Activated T-cell treated with anti-CD3 and anti-CD28 coated beads for 24 hours (primary cell): ENCODE data around the gene ACOT12.

Experiments used
- DNase-seq: peaks from one replicate; pipeline ENCODE4 v3.0.0-alpha.2; 2020; ENCODE audit warnings: low read depth

Gene ACOT12

DNA sequence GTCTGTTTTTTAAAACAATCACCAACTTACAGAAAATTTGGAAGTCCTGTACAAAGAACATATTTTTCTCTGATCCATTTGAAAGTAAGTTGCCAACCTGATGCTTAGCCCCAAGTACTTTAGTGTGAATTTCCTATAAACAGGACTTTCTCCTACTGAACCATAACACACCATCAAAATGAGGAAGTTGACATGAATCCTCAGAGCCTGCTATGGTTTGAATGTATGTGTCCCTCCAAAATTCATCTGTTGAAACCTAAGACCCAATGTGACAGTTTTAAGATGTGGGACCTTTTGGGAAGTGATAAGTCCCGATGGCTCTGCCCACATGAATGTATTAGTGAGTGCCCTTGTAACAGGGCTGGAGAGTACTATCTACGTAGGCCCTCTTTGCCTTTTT is 6.4 kb upstream of the ACOT12 start:
- no peak for DNase-seq

- DNase-seq = no peak
These were observed 4.8 kb upstream of the ACOT12 start for GRCh38 chr5:81398741-81399140.

DNA sequence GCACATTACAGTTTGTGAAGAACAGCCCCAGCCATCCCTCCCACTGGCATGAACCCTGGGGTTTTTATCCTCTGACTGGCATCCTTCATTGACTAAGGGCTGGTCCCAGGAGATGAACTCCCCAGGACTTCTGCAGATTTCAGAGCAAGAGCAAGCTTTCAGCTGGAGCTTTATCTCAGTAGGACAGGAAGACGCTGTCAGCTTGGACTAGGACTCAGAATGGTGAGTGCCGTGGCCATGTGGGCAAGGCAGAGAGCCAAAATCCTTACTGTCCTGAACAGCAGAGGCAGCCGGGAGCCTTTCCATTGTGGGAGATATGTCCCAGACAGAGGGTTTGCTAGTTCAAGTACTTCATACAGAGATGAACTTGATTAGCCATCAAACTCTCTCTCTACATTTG is 3.2 kb upstream of the ACOT12 start:
- DNase-seq = no peak

DNA sequence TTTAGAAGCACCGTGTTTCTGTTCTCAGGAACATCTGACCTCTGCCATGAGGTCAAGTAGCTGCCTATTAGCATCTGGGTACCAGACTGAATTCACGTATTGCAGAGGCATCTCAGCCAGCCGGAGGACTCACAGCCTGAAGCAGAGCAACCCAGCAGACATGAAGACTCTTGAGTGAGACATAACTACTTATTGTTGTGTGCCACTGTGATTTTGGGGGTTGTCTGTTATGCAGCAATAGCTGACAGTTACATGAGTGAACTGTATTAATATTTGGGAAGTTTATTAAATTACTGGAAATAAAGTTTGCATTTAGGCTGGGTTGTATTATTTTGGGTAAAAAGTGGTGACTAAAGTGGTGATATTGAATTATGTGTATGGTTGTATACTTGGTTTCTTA is 1.3 kb upstream of the ACOT12 start:
- DNase-seq = no peak

DNA sequence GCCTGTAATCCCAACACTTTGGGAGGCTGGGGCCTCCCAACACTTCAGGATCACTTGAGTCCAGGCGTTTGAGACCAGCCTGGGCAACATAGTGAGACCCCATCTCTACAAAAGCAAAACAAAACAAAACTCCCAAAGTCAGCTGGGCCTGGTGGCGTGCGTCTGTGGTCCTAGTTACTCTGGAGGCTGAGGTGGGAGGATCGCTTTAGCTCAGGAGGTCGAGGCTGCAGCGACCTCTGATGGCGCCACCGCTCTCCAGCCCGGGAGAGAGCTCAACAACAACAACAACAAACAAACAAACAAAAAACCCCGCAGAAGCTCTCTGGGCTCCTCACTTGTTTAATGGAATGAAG is 528 bp downstream of the ACOT12 start:
- no peak for DNase-seq

GRCh38 chr5:81389025-81389424 is 4.9 kb downstream of the ACOT12 start:
- no peak for DNase-seq

DNA sequence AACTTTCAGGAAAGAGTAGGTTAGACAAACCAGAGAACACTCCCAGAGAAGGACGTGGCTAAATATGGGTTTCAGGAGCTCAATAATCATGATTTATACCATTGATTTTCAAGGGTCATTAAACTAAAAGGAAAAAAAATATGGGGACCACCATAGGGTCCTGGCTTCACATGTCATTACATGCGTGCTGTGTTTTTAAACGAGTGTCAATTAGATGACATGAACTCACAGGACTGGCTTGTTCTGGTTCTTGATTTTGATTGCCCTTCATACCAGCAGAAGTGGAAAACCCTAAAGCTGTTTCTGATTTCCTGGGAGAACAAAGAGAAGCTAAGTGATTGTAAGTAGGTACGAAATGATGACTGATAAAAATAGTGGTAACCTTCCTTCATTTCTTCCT is 5.8 kb downstream of the ACOT12 start:
- DNase-seq = no peak

DNA sequence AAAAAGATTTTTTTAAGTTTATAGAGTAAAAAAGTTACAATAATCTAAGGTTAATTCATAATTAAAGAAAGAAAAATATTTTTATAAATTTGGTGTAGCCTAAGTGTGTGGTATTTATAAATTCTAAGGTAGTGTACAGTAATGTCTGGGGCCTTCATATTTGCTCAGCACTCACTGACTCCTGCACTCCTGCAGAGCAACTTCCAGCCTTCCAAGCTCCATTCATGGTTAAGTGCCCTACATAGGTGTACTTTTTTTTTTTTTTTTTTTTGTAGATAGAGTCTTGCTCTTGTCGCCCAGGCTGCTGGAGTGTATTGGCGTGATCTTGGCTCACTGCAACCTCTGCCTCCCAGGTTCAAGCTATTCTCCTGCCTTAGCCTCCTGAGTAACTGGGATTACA is 10.1 kb downstream of the ACOT12 start:
- no peak for DNase-seq

- no peak for DNase-seq
These were observed 22.5 kb downstream of the ACOT12 start for GRCh38 chr5:81371354-81371876.

- DNase-seq = no peak
These were observed 23.0 kb downstream of the ACOT12 start for GRCh38 chr5:81370912-81371311.

- DNase-seq = no peak
These were observed 28.4 kb downstream of the ACOT12 start for GRCh38 chr5:81365541-81365940.

DNA sequence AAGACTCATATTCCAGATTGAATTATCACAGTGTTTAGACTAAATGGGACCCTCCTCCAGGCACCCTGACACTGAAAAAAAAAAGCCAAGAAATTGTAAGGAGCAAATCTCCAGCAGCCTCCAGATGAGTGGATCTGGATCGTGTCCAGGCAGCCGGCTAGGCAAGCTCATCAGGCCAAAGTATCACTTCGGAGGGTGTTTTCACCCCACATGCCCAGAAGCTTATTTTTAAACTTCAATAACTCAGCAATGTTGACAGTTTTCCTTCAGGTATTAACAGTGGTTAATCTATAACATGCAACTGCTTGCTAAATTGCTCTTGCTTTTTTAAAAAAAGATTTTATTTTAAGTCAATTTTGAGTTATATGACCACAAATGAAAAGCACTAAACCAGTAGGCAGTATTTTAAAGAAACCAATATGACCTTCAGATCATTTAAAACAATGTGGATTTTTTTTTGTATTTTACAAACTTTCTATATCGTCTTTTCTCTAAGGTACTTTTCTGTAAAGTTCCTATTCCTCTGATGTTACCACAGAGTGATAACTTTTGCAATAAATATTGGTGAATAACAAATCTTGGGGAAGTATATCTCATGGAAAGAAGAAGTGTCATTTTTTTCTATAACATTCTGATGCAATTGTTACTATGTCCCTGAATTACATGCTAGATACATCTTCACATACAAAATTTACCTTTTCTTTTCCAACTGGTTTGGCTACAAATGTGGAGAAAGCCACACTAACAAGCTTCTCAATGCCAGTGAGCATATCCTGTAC is 30.7 kb downstream of the ACOT12 start:
- no peak for DNase-seq

DNA sequence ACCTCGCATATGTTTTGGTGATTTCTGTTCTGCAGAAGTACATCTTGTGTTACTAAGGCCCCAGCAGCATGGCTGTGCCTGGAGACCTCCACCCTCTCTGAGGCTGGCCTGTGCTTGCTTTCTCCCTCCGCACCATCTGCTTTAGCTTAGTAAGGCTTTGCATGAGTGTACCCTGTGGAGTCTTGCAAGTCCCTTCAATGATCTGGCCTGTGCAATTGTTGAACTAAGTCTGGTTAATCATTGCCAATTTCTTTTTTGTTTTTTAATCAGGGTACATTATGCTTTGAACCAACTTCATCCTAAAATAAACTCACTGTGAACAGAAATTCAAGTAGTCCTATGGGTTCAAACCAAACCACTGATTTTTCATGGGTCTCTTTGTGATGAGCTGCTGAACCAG is 32.3 kb downstream of the ACOT12 start:
- no peak for DNase-seq

DNA sequence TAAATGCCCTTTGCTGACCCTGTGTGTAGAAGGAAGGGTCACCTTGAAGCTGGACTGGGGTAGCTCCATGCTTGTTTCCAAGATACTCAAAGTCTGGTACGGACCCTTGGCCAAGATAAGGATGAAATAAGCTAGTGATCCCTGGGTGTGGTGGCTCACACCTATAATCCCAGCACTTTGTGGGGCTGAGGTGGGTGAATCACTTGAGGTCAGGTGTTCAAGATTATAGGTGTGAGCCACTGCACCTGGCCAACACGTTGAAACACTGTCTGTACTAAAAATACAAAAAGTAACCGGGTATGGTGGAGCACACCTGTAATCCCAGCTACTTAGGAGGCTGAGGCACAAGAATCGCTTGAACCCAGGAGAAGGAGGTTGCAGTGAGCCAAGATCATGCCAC is 33.3 kb downstream of the ACOT12 start:
- no peak for DNase-seq

DNA sequence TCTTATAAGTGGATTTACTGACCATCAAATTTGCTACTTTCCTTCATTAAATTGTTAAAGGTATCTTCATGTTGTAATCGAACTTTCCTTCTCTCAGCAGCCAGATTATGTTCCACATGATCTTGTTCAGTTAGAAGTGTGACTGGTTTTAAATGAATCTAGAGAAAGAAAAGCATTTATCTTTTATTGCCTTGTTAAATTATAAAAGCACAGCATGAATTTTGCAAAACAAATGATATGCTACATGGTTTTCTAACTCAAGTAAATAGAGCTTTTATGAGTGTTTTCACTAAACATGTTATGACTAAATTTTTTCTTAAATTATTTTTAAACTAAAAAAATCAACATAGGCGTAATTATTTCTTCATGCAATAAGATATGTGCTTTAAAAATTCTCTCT is 34.1 kb downstream of the ACOT12 start:
- no peak for DNase-seq

DNA sequence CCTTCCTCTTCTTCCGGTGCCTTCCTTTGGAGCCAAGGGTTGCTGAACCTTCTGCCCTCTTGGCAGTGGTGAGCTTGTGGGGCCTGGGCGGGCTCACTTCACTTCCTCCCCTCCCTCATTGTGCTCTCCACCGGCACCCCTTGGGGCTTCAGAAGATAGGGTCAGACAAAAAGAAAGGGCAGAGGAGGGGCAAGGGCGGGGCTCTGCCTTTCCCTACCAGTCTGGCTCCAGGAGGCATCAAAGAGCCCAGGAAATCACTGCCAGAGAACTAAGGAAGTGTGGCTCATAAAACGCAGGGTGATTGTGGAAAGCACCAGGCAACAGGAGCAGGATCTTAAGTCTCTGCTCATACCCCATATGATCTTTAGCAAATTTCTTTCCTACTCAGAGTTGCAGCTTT is 34.8 kb downstream of the ACOT12 start:
- no peak for DNase-seq

DNA sequence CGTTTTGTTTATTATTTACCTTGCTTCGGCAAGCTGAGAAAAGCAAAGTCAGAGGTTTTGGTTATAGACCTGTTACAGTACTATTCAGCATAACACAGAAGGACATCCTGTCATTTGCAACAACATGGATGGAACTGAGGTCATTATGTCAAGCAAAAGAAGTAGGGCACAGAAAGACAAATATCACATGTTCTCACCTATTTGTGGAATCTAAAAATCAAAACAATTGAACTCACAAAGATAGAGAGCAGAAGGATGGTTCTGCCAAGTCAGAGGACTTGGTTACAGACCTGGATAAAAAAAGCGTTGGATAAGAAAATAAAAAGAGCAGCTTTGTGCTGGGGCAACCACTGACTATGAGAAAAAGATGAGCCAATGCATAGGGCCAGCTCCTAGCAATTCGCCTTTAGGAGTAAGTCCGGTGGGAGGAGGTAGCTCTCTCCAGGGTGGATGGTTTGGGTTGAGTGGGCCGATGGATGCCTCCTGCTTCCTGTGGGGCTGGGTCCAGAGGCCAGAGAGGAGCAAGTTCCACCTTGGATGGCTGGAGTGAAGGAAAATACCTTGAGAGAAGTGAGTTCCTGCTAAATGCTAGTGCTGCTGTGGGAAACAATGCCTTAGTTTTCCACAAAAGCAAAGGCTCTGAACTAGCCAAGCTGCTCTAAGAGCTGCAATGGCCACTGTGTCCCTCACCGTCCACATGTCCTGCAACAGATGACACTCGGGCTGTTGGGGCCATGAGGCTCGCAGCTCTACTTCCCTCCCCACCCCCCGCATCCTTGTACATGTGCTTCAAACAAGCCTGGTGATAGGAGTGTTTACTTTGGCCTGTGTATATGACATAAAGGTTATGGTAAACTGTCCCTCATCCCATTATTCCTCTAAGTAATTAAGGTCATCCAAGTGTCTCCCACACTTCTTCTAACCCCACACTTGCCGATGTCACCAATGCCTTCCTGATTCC is 38.4 kb downstream of the ACOT12 start:
- DNase-seq = no peak

- no peak for DNase-seq
These were observed 39.8 kb downstream of the ACOT12 start for GRCh38 chr5:81354093-81354492.

GRCh38 chr5:81353189-81353588 is 40.7 kb downstream of the ACOT12 start:
- DNase-seq = no peak

DNA sequence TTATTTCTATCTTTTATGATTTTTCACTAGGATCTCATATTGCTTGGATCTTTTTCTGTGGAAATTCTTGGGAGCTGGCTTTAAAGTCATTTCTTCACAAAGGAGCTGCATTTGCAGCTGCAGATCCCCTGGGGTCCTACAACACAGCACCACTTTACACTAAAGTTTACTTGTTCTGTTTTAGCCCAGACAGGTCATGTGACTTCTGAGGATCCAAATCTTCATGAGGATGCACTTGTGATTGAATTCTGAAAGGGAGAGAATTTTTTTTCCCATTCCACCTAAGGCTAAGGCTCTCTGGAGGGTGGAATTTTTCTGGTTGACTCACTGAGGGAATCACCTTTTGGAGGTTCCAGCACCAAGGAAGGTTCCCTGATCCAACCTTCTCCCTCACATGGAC is 43.4 kb downstream of the ACOT12 start:
- no peak for DNase-seq

GRCh38 chr5:81349161-81349560 is 44.8 kb downstream of the ACOT12 start:
- DNase-seq = no peak

- DNase-seq = no peak
These were observed 48.4 kb downstream of the ACOT12 start for GRCh38 chr5:81345411-81346003.

- DNase-seq = no peak
These were observed 49.2 kb downstream of the ACOT12 start for GRCh38 chr5:81344736-81345135.
